Measurements from ENCODE around the gene ZSWIM6.

The ZSWIM6 gene

GRCh38 chr5:61331407-61332357, at the start of gene ZSWIM6:
Gene ZSWIM6, plus strand, starts transcription at chr5:61332258. Its CDS starts 15 bp downstream, at chr5:61332273.
- peak; percentile 100 for DNase-seq

- no peak for DNase-seq
Measured at GRCh38 chr5:61283471-61283870, 48.6 kb upstream of the ZSWIM6 start.

DNA sequence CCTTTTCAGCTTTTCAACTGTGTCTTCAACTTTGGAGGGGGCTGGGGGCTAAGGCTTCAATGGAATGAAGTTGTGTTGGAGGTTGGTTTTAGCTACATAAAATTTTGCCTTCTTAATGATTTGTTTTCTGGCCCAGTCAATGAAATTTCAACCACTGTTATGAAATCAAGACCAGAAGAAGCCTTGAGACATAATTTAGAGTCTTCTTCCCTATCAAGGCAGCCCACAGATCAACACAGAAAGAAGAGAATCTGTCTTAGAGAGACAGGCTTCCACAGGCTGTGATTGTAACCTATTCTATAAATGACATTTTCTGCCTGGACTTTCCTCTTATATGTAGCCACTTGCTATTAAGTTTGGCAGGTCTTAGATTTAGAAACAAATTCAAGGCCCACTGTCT, 46.5 kb upstream of the ZSWIM6 start:
- no peak for DNase-seq

- DNase-seq, result no peak
Measured at GRCh38 chr5:61286446-61287132, 45.5 kb upstream of the ZSWIM6 start.

DNA sequence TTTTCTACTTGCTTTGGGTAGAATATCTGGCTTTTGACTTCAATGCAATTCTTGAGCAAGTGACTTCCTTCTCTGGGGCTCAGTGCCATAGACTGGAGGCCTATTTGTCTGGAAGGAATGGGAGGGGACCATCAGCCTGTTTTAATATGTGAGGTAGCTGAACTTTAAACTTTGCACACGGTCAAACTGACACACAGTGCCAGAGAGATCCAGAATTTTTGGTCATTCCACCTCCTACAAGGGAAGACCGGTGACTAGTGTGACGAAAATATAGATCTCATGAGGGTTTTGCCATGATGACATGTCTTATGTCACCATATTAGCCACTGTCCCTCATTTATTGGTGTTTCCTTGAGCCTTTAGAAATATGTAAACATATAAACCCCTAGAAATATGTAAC, 44.6 kb upstream of the ZSWIM6 start:
- DNase-seq, result no peak

GRCh38 chr5:61289241-61289640, 42.8 kb upstream of the ZSWIM6 start:
- no peak for DNase-seq

GRCh38 chr5:61289669-61290306, 42.3 kb upstream of the ZSWIM6 start:
- DNase-seq, result no peak

DNA sequence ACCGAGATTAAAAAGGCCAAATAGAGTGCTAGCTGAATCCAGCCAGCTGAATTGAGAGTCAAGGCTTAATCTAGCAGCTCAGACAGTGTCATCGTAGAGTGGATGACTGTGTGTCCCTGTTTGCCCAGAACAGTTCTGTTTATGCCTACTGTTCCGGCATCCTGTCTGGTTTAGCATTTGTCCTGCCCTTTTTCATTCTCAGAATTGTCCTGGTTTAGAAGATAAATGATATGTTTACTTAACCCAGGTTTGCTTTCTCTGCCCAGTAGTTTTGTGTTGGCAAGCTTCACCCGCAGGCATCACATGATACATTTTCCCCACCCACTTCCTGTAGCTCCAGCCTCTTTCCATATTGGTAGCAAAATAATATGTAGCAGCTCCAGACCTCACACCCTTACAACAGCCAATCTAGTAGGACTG, 41.3 kb upstream of the ZSWIM6 start:
- DNase-seq, result no peak

DNA sequence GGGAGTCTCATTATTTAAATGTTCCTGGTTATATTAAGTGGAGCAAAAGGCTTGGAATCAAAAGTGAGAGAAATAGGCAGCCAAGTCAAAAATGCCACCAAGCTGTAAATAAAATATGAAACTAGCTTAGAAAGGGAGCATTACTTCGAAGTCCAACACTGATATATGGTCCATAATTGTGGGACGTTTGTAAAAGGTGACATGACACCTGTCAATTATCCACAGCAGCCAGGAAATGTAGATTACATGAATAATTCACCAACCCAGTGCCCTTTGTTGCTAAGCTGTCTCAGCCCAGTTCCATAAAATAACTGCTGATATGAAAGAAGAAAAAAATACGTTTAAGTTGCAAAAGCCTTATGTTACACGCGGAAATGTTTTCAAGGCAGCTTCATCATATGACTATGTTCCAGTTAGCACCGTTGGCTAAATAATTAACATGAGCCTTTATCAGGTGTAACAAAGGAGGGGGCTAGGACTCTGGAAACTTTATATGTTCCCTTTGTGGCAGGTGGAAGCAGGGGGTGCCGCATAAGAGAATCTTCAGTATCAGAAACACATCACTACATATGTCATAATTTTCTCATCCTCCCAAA, 39.9 kb upstream of the ZSWIM6 start:
- no peak for DNase-seq

DNA sequence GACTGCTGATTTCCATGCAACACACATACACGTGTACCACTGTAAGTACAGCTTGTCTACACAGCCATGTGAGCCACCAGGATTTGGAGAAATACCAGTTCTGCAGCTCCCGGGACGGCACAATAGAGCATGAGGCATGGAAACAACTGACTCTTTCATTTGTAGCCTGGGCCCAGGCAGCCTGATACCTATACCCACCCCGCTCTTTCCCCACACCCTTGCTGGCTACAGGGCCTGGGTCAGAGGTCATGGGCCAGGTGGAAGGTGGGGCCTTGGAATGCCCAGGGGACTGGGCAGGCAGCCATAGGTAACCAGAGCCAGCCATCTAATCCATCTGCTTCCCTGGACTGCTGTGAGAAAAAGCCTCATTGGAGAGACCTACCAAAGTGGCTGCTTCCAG, 39.0 kb upstream of the ZSWIM6 start:
- no peak for DNase-seq

DNA sequence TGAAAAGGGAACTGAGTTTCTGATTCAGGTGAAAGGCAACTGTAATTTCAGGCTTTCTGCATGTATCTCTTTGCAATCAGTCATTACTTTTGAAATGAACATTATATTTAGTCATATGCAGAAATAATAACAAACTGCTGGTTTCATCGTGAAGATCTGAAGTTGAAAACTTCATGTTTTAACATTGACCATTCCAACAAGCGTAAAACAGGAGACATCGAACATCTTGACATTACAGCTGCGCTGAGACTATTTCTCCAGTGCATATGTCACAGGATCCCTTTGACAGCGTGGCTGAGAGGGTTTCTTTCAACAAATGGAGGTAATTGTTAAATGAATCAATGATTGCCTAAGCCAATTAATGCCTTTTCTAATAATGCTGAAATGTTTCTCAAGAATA, 38.2 kb upstream of the ZSWIM6 start:
- DNase-seq, result no peak

GRCh38 chr5:61295365-61295764, 36.7 kb upstream of the ZSWIM6 start:
- no peak for DNase-seq

DNA sequence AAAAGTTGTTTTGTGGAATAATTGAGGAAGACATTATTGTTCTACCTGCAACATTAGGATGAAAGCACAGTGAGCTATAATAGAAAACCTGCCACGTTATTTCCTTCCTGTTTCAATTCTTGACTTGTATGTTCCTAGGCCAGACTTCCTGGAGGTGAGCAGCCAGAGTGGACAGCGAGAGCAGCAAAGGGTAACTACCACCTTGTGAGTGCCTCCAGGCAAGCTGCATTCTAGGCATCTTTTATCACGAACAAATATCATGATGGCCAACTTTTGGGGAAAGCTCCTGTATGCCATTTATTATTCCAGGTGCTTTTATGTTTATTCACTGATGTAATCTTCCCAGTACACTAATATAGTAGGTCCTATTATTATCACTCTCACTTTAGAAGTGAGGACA, 34.0 kb upstream of the ZSWIM6 start:
- DNase-seq, result no peak

GRCh38 chr5:61298580-61298979, 33.5 kb upstream of the ZSWIM6 start:
- no peak for DNase-seq

DNA sequence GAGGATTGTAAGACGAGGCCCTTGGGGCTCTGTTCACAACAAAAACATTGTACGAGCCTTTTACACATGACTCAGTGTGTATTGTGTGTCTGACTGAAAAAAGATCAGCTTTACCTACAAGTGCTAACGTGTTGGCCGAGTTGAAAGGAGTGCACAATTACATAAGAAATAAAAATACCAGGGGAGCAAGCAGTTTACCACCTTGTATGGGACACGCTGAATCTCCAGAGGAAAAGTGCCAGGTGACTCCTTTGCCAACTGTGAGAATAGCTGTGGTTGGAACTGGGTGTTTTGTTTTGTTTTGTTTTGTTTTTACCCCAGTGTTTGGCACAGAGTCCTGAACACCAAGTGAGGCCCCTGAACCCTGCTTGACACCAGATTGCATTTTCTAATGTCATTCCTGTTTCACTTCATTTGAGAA, 32.8 kb upstream of the ZSWIM6 start:
- no peak for DNase-seq

DNA sequence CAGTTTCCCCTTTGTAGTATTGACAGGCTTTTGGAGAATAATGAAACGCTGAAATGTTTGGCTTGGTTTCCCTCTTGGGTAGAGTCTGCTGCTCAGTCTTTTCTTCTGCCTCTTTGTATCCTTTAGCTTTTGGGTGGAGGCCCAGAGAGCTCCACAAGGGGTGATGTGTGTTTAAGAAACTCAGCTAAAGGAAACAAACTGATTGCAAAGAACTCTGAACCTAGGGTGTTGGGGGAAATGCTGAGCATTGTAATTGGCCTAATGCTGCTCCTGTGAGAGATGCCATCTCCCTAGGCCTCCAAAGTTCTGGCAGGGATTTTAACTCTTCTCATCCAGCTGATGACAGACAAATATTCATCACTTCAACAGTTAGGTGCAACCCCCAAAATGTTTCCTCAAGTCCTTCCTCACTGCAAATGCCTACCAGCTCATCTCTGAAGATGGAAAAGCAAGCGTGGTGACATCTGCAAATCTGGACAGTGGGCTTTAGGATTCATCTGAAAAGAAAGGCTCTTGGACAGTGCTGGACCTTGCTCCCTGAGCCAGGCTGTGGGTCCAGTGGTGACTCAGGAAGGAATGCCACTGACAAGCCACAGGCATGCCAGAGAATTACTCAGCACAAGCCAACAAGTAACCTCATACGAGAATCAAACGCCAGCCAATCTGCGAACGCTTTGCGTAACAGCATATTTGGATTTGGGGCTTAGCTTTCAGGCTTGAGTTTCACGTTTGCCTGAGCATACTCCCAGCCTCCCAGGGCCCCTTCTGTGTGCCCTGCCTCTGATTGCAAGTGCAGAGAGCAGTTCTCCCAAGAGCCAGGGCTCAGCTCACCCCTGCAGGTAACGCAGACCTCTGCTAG, 30.5 kb upstream of the ZSWIM6 start:
- DNase-seq, result peak; percentile 29

DNA sequence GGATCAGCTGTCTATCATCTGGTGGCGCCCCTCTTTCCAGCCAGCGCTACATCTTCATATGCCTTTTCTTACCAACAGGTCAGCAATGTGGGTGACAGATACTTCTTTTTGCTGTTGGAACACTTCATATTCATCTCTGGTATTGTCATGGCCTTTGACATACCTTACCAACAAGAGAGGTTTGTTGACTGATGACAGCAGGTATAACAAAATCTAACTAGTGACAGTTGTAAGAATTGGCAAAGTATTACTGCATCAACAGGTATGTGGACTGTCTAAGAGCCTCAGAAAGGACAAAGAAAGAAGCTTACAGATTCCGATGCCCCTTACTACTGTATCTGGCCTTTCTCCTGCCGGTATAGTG, 29.9 kb upstream of the ZSWIM6 start:
- DNase-seq, result no peak

DNA sequence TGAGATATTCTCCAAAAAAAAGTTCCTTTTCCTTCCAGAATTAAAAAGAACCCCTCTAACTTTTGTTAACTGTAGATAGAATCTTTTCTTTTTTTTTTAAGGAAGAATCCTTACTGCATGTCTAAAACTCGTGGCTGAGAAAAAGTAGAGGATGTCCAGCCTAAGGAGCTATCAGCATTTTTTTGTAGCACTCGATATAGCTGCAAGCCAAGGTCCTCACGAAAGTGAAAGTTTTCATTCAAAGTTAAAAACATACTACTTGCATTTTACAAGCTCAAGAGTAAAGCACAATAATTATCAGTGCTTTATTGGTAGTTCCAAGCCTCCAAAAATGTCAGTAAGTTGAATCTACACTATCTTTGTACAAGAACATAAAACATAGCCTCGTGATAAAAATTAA, 28.7 kb upstream of the ZSWIM6 start:
- DNase-seq, result peak; percentile 47

GRCh38 chr5:61304590-61305381, 27.3 kb upstream of the ZSWIM6 start:
- no peak for DNase-seq

- peak; percentile 59 for DNase-seq
Measured at GRCh38 chr5:61306531-61307131, 25.4 kb upstream of the ZSWIM6 start.

- DNase-seq, result no peak
Measured at GRCh38 chr5:61307191-61307590, 24.9 kb upstream of the ZSWIM6 start.
